Lower leg skin (tissue), 3 donors: Measurements from ENCODE around the gene TNNI3K.

Experiments
- POLR2A ChIP-seq, 2 donors: fragments of 450-650 bp; IDR thresholded peaks; one replicate each; pipeline ENCODE4 v1.6.1; 2016 to 2017; ENCODE audit warnings: antibody characterized with exemption in 2 of 2, mild to moderate bottlenecking in 1 of 2, moderate library complexity in 1 of 2
- TF ChIP-seq, protein P1 (sequence below), 3 donors: fragments of 450-650 bp; IDR thresholded peaks; one replicate each; pipeline ENCODE4 v1.5.1; 2016; ENCODE audit warnings: antibody characterized with exemption in 3 of 3, mild to moderate bottlenecking in 3 of 3, moderate library complexity in 2 of 3

DNA sequence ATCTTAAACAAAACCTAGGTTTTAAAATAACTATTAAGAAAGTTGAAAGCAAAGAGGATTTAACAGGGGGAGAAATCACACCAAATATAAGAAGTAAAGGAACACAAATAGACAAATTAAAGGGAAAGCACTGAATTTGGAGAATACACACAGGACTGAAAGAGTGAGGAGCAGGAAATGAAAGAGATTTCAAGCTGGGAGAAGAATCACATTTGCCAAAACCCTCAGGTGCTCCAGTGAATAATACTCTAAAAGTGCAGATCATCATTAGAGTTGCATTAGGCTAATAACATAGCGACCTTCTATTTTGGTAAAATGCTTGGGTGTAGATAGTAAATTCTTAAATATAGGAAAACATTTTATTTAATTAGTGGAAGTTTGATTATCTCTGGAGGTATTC, 127.5 kb downstream of the TNNI3K start:
- TF ChIP-seq, protein P1, sequence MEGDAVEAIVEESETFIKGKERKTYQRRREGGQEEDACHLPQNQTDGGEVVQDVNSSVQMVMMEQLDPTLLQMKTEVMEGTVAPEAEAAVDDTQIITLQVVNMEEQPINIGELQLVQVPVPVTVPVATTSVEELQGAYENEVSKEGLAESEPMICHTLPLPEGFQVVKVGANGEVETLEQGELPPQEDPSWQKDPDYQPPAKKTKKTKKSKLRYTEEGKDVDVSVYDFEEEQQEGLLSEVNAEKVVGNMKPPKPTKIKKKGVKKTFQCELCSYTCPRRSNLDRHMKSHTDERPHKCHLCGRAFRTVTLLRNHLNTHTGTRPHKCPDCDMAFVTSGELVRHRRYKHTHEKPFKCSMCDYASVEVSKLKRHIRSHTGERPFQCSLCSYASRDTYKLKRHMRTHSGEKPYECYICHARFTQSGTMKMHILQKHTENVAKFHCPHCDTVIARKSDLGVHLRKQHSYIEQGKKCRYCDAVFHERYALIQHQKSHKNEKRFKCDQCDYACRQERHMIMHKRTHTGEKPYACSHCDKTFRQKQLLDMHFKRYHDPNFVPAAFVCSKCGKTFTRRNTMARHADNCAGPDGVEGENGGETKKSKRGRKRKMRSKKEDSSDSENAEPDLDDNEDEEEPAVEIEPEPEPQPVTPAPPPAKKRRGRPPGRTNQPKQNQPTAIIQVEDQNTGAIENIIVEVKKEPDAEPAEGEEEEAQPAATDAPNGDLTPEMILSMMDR (IDR thresholded peaks at IDR 0.05): no peak
- TF ChIP-seq POLR2A (IDR thresholded peaks at IDR 0.05): no peak
